NCI-H510A treated with DMSO at 0.1 percent for 48 hours (cell line): ENCODE results near the gene COL18A1.

ENCODE experiments used
- DNase-seq: peaks from one replicate; lab custom pipeline; 2025; lab: John Stamatoyannopoulos, UW

The COL18A1 gene

DNA sequence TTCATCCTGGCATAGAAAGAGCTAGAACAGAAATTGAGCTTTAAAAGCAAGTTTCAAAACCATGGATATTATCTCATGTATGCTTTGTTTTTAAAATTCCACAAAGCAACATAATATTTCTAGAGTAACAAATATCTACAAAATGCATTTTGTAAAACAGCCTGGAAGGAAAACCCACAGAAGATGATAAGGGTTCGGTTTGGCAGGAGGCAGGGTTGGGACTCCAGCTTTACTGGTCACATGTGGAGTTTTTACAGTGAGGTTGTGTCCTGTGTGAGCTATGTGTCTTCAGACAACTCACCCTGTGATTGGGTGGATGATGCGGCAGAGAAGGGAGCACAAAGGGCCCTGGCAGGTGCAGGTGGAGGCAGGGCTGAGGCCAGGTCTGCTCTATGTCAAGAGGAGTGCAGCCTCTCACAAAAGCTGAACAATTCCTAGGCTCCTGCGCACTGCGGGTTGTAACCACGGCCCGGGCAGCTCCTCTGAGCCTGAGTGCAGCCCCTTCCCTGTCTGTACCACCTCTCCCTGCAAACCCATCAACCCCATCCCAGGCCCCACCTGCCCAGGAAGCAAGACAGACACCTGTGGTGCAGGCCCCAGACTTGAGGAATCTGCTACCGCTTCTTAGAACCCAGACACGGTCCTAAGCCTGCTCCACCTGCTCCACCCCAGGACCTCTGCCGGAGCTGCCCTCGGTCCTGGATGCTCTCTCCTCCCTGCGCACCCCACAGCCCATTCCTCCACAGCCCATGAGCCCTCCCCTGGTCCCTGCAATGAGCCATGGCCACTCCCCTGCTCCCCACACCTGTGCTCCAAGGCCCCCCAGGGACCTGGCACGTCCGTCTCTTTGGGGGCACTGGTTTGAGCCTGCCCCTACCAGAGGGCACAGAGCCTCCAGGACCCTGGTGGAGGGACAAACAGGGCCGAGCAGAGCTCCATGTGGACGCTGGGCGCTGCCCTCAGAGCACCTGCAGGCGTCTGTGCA is 2.8 kb upstream of the COL18A1 start:
- DNase-seq, result no peak

DNA sequence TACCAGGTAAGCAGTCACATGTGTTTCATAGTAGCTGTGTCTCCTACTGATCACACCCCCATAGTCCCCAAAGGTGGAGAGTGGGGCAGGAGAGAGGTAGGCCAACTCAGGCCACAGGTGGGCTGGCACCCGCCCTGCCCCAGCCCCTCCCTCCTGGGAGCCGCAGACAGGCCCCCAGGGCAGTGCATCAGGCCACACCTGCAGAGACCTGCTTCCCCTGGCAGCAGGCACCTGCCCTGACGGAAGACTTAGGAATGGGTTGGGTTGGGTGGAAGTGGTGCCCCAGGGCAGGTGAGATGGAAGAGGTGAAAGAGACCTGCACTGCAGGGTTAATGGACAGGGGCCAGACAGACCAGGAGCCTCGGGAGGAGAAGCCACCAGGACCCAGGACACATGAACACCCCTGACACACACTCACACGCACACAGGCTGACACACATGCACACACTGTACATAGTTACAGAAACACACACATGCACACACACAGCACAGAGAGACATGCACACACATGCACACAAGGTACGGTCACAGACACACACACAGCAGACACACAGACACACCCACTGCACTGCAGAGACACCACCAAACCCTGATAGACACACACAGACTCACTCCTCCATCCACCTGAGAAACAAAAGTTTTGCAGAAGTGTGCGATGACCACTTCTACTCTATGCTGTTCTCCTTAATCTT is 1.7 kb upstream of the COL18A1 start:
- no peak for DNase-seq

DNA sequence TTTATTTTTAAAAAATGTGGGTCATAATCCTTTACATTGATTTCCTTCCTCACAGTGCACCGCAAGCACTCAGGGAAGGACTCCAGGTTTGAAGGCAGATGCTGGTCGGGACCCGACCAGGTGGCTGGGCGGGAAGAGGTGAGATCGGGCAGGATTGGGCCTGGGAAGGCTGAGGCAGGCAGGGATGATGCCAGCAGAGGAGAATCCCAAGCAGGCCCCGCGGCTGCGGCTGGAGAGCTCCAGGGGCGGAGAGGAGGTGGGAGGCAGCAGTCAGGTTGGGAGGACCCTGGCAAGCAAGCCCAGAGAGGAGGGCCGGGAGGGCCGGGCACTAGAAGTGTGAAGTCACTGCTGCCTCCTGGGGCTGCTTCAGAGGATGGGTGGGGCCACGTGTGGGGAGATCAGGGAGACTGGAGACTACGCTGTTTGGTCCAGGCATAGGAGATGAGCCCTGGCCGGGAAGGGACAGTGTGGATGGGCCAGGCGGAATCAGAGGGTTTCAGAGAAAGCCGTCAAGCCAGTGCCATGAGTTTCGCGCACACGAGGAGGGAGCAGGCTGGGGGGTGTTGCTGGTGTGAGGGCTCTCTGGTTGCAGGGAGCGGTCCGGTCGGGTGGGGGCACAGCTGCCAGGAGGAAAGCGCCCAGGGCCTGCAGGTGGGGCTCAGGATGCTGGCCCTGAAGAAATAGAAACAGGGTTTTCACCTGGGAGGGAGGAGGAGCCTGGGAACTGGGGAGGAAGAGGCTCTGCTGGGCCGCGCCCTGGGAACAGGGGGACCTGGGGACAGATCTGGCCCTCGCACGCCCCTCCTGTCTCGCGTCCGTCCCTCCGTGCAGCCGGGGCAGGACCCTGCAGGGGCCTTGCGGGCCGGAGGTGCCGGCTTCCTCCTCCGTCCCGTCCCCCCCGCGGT is 888 bp upstream of the COL18A1 start:
- DNase-seq, result no peak

DNA sequence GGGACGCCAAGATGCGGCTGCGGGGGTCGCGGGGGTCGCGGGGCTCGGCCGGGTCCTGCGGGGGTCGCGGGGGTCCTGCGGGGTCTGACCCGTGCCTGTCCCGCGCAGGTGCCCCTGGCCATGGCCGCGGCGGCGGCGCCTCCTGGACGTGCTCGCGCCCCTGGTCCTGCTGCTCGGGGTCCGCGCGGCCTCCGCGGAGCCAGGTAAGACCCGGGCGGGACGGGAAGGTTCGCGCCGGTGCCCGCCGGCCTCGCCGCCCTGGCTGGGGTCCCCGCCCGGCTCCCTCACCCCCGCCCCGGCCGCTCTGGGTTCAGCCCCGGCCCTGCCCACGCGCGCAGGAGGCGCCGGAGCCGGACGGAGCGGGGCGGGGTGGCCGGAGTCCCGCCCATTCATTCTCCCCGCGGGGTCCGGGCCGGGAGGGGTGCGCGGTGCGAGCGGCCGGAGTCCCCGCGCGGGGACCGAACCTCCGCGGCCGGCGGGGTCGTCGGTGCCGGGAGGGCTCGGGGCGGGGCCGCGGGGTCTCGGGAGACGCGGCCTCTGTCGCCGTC is 380 bp downstream of the COL18A1 start:
- DNase-seq, result no peak

DNA sequence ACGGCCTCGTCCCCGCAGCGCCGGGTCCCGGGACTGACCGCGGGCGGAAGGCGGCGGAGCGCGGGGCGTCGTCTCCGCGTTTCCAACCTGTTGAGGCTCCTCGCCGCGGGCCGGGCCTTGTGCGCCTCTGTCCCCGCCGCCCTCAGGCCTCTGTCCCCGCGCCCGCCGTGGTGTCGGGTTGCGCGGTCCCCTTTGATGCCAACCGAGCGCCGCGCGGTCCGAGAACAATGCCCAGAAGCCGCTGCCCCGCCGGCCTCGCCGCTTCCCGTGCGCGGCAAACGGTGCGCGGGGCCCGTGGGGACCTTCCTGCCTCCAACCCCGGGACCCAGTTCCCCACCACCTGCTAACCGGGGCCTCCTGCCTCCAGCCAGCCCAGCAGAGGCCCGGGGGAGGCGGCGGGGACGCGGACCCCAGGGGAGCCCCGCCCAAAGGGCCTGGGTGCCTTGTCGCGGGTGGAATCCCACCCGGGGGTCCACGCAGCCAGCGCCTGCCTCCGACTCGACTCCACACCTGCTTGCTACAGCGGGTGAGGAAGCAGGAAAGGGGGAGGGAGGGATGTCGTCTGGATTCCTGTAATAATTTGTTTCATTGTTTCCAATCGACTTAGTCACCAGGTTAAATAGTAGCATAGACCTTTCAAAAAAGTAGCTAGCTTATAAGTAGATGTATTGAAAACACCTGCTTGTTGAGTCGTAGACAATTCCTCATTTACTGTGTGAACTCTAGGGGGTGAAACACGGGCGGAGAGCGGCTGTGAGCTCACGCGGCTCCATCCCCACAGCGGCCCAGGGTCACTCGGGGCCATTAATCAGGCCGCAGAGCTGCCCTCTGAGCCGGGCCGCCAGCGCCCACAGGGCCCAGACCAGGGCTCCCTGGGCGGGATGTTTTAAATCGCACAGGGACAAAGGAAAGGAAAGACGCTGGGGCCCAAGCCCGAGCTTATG is 1.1 kb downstream of the COL18A1 start:
- DNase-seq, result no peak

DNA sequence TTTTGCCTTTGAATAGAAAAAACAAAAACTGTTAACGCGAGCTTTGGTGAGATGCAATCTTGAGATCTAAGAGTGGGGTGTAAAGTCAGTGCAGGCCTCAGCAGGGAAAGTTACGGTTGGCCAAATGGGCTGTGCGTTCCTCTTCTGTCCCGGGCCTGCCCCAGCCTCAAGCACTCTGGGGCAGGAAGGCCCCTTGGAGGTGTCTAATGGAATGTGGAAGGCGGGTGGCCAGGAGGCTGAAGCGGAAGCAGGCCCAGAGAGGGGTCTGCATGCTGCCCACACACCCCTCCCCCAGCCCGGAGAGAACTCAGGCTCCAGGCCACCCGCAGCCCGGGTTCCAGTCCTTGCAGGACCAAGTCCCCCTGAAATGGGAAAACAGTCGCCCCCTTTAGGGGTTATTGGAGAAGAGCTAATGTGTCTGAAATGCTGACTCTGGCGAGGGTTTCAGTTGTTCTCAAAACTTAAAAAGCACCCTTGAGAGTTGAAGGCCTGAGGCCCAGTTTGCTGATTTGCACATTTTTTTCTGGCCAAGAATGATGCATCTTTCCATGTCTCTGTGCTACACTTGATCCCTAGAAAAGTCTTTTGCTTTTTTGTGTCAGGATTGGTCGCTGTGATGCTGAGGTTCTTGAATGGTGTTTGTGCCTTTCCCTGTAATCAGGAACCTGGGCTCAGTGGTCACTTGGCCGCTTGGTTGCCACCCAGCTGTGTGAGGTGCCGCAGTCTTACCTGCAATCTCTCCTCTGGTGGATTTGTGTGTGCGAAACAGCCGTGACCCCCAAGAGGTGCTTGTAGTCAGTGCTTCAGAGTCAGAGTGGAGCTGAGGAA is 2.0 kb downstream of the COL18A1 start:
- DNase-seq, result no peak

DNA sequence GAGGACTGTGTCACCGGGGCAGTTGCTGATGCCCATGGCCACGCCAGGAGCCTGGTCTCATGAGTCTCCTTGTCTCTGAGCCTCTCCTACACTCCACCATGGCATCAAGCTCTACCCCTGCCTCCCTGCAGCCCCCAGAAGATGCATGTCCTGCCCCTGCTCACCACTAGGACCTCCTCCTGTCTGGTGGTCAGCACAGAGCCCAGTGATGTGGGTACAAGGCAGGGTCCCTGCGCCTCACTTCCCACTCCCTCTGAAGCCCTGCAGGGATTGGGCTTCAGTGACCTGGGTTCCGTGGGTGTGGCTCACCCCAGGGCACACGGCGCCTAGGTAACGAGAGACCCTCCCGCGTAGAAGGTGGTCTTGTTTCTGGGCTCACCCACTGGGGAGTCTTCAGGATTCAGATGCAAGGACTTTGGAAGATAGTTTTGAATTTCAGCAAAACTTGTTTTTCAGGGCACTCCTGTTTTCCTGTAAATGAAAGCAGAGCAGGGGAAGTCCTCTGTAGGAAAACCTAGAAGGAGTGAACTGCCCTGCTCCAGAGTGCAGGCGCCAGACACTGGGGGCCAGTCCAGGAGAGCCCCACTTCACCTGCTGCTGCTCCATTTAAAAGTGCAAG is 2.8 kb downstream of the COL18A1 start:
- no peak for DNase-seq

DNA sequence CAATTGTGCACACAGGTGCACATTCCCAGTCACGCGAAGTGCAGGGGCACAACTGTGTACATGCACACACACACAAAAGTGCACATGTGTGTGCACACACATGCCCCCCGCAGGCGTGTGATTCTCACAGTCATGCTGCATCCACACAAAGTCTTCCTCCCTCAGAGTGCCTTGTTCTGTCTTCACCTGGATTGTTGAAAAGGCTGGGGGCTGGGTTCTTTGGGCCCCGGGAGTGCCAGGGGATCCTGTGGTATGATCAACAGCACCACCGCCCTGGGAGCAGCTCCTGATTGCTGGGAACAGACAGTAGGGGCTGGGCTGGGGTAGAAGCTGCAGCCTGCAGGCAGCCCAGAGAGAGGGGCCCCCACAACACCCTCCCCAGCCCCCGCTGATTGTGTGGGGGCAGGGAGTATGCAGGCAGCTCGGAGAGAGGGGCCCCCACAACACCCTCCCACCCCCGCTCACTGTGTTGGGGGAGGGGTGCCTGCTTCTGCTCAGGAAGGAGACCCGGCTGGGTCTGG is 3.4 kb downstream of the COL18A1 start:
- DNase-seq, result no peak

DNA sequence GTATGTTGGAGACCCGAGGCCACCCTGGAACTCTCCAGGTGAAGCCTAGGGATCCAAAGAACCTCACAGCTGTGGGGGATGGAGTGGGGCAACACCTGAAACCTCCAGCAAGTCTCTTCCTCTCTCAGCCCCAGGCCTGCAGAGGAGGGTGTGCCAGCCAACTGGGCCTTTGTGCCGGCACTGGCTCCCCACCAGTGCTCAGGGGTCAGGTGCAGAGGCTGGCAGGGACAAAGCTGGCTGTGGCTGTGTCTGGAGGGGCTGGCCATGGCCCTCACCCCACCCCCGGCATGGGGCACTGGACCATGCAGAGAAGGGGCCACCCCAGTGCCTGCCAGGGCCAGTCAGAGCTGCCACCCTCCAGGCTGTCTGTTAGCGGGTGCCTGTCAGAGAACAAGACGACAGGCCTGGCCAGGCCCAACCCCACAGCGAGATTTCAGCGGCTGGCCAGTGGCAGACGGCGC is 3.9 kb downstream of the COL18A1 start:
- DNase-seq, result no peak

DNA sequence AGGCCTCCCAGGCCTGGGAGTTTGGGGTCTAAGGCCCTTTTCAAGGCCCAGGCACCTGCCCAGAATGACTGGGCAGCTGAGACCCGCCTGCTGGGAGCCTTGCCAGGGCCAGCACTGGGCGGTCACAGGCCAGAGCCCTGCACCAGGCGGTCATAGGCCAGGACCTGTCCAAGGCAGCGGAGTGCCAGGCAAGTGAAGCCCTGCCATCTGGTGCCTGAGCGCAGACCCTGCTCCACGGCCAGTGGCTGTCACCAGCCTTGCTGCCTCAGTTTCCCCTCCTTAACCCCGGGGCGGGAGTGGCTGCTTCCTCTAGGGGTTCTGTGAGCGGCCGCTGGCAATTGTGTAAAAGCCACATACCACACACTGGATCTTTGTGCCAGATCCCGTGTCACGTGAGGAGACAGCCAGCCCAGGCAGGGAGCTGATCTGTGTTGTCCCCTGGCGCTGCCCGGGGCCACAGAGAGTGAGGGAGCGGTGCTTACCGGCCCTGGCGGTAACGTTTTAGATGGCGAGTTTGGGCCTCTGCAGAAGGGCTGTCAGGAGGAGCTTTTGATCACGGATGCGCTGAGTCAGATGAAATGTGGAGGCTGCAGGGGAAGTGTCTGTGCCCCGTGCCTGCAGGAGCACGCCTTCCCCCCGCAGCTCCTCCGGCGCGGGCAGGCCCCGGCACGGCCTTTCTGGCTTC is 4.6 kb downstream of the COL18A1 start:
- DNase-seq, result no peak

DNA sequence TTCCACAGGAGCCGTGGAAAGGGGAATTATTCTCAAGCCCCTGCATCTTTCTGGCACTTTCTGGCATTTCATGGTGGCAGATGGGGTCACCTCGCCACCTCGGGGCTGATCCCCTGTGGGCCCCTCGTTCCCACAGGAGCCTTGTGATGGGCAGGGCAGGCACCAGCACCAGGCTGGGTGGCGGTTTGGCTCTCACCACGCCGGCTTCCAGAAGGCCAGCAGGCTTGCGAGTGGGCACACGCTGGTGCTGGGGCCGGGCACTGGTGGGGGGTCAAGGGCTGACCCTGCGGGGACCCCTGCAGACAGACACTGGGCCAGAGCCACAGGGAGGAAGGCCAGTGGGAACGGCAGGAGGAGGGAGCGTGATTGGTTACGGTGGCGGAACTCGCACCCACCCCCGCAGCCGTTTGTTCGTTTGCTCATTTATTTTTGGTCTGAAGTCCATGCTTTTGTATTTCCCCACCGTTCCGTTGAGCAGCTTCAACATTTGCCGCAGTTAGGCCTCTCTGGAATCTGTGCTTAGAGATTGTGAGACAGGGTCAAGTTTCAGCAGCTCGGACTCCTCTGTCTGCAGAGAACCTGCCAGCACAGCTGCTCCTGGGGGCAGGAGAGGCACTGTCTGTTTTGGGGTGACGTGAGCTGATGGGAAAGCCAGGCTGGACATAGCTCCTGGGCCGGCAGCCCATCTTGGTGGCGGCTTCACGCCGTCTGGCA is 5.3 kb downstream of the COL18A1 start:
- no peak for DNase-seq

DNA sequence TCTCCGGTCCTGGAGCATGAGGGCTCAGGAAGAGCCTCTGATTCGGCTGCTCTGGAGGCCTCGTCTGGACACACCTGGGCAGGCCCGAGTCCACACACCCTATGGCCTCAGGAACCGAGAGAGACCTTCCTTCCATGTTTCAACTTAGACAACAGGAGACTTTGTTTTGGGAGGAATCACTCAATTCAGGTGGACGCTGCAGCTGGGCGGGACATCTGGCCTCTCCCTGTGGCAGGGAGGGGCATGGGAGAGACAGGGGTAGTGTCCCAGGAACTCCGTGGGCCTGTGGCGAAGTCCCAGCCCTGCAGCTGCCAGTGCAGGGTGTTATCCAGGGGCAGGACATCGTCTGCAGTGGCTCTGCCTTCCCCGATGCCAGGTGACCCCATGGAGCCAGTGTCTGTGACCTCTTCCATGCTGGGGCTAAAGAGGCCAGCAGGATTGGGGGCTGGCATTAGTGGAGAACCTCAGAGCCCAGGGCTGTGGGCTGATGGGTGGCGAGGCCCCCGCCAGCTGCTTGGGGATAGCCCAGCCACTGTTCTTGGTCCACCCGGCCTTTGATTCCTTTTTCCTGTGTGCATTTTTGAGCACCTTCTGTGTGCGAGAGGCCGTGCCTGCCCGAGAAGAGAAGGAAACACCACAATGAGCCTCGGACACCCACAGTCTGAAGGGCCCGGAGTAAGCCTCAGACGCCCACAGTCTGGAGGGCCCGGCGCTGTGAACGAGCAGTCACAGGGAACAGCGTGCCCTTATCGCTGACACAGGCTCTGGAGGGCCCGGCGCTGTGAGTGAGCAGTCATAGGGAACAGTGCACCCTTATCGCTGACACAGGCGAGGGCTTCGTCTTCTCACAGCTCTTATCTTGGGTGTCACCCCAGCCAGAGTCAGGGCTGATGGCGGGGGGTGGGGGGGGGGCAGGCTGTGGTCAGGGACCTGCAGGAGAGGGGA is 6.2 kb downstream of the COL18A1 start:
- no peak for DNase-seq

DNA sequence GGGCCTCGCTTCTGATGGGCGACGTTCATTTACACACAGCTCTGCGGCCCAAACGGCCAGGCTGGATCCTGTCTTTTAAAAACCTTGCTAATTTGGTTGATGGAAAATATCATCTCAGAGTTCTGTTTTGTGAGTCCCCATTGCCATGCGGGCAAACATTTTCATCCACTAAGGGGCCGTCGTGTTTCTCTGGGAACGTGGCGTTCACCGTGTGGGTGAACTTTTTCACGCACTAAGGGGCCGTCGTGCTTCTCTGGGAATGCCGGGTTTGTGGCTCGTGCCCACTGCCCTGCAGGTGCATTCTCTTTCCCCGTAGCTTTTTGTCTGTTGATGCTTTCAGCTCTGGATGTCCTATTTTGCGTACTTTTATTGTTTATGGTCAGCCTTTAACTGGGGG is 6.8 kb downstream of the COL18A1 start:
- DNase-seq, result no peak

DNA sequence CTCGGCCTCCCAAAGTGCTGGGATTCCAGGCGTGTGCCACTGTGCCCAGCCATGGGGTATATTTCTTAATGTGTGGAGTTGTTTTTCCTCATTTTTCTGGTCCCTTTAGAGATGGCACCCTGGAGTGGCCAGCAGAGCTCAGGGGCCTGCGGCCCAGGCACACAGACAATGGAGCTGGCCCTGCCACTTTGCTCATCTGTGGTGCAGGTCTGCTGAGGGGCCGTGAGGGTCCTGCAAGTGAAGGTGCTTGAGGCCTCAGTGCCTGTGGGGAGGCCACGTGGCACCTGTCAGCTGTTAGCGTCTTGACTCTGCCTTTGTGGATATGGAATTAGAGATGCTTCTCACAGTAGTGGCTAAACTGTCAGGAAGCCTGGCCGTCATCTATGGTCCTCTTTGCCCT is 7.5 kb downstream of the COL18A1 start:
- no peak for DNase-seq

DNA sequence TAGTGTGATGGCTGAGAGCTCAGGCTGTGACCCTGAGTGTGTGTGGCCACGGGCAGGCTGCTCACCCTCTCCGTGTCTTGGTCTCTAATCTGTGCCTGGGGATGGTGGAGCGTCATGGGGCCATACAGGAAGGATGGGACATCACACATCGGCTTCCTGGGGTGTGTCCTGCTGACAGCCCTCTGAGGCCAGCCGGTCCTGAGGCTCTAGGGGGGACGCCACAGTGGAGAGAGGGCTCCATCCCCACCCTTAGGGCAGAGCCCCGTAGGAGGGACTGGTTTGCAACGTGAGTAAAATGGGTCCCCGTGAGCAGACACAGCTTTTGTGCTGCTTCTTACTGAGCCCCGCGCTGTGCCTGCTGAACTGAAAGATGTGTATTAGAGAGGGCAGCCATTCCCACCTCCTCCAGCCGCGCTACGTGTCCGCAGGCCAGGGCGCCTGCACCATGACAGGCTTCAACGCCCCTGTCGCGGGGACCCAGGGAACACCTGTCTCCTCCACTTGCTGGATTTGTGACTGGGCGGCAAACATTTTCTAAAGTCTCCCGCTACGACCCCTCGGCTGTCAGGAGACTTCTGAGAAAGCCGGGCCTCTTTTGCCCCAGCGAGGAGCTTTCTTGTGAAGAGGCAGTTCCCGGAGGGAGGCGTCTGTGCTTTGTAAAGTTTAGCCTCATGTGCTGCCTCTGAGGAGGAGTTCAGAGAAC is 8.1 kb downstream of the COL18A1 start:
- DNase-seq, result no peak

DNA sequence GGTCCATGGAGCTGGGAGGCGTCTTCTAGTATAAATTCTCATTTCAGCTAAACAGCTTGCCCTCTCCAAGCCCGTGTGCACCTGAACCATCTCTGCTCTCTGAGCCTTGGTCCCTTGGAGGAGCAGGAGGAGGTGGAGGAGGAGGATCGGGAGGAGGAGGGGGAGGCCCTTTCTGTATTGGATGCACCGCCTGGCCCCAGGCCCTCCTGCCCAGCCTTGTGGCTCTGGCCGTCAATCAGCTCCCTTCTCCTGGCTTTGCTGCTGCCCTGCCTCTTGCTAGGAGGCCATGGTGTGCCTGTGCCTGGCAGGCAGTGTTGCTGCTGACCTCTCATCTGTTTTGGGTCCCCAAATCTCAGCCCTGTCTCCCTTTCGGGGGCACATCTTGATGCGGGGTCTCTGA is 9.0 kb downstream of the COL18A1 start:
- no peak for DNase-seq
